ENCODE measurements around the gene FZD1.

GRCh38 chr7:91239171-91239604, 25.0 kb upstream of the FZD1 start:
- TF ChIP-seq, protein P1, sequence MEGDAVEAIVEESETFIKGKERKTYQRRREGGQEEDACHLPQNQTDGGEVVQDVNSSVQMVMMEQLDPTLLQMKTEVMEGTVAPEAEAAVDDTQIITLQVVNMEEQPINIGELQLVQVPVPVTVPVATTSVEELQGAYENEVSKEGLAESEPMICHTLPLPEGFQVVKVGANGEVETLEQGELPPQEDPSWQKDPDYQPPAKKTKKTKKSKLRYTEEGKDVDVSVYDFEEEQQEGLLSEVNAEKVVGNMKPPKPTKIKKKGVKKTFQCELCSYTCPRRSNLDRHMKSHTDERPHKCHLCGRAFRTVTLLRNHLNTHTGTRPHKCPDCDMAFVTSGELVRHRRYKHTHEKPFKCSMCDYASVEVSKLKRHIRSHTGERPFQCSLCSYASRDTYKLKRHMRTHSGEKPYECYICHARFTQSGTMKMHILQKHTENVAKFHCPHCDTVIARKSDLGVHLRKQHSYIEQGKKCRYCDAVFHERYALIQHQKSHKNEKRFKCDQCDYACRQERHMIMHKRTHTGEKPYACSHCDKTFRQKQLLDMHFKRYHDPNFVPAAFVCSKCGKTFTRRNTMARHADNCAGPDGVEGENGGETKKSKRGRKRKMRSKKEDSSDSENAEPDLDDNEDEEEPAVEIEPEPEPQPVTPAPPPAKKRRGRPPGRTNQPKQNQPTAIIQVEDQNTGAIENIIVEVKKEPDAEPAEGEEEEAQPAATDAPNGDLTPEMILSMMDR (IDR thresholded peaks at IDR 0.05 in 2 of 3, conservative IDR thresholded peaks at IDR 0.05 in 1 of 3; ENCODE audit: borderline replicate concordance in 1 of 3, insufficient read depth in 1 of 3, low read depth in 2 of 3, low read length in 2 of 3) = no peak
- no peak for TF ChIP-seq FOSL1 (IDR thresholded peaks at IDR 0.05; ENCODE audit: low read depth)
- no peak for TF ChIP-seq ZNF274 (IDR thresholded peaks at IDR 0.05; ENCODE audit: low read depth, low read length)
- TF ChIP-seq ATF3 (IDR thresholded peaks at IDR 0.05) = no peak
- no peak for TF ChIP-seq MAX (IDR thresholded peaks at IDR 0.05)
- no peak for TF ChIP-seq RAD21 (IDR thresholded peaks at IDR 0.05; ENCODE audit: low read depth)
- no peak for TF ChIP-seq POLR2A (IDR thresholded peaks at IDR 0.05; ENCODE audit: borderline replicate concordance, extremely low read depth, insufficient read depth, insufficient read length)
- TF ChIP-seq SIN3A (IDR thresholded peaks at IDR 0.05; ENCODE audit: low read depth) = no peak
- TF ChIP-seq REST (IDR thresholded peaks at IDR 0.05; ENCODE audit: low read depth) = no peak
- no peak for TF ChIP-seq SP1 (IDR thresholded peaks at IDR 0.05; ENCODE audit: low read depth)
- no peak for TF ChIP-seq EZH2 (IDR thresholded peaks at IDR 0.05)
- no peak for TF ChIP-seq ZBTB33 (IDR thresholded peaks at IDR 0.05; ENCODE audit: extremely low read depth, insufficient replicate concordance, low read length)
- no peak for TF ChIP-seq TCF7L2 (IDR thresholded peaks at IDR 0.05; ENCODE audit: borderline replicate concordance, extremely low read depth, insufficient read depth, insufficient read length)
